OCI-LY1 (cell line): ENCODE results near the gene GPR68.

ENCODE experiments used
- H2AFZ ChIP-seq: fragments of 200-600 bp; sonication (generic), shearing (Covaris generic); 2 replicates; pipeline ENCODE4 v1.6.0; 2014; ENCODE audit warnings: antibody characterized with exemption, mild to moderate bottlenecking, low read length
- H3F3A ChIP-seq: fragments of 200-600 bp; sonication (generic), shearing (Covaris generic); 2 replicates; pipeline ENCODE4 v1.6.0; 2014; ENCODE audit warnings: mild to moderate bottlenecking, antibody characterized with exemption, low read length, moderate library complexity; ENCODE audit not compliant: insufficient read depth
- H3K27ac ChIP-seq: fragments of 200-600 bp; sonication (generic); 2 replicates; pipeline ENCODE4 v1.5.1; 2014; ENCODE audit warnings: low read length, mixed run types, mild to moderate bottlenecking, low read depth; ENCODE audit not compliant: poor library complexity, severe bottlenecking
- H3K27me3 ChIP-seq: fragments of 200-600 bp; sonication (generic); 2 replicates; pipeline ENCODE4 v1.6.0; 2014; ENCODE audit warnings: antibody characterized with exemption, mild to moderate bottlenecking, low read length, moderate library complexity; ENCODE audit not compliant: insufficient read depth
- H3K36me3 ChIP-seq: fragments of 200-600 bp; sonication (generic); 2 replicates; pipeline ENCODE4 v1.6.1; 2014; ENCODE audit warnings: mild to moderate bottlenecking, antibody characterized with exemption, low read length, moderate library complexity, mixed read lengths; ENCODE audit not compliant: insufficient read depth
- H3K4me1 ChIP-seq: fragments of 200-600 bp; sonication (generic); 2 replicates; pipeline ENCODE4 v1.5.1; 2014; ENCODE audit warnings: mild to moderate bottlenecking, low read length, moderate library complexity; ENCODE audit not compliant: insufficient read depth, severe bottlenecking
- H3K4me2 ChIP-seq: fragments of 200-600 bp; sonication (generic), shearing (Covaris generic); 2 replicates; pipeline ENCODE4 v1.6.1; 2014; ENCODE audit warnings: low read length
- H3K4me3 ChIP-seq: fragments of 200-600 bp; sonication (generic); 2 replicates; pipeline ENCODE4 v1.5.1; 2014; ENCODE audit warnings: low read length, low read depth, mild to moderate bottlenecking, mixed read lengths; ENCODE audit not compliant: poor library complexity, severe bottlenecking
- H3K79me2 ChIP-seq: fragments of 200-600 bp; shearing (Covaris generic); 2 replicates; pipeline ENCODE4 v1.6.1; 2016; ENCODE audit warnings: mixed run types, low read length, mixed read lengths; ENCODE audit not compliant: insufficient read depth
- H3K9ac ChIP-seq: fragments of 200-600 bp; sonication (generic), shearing (Covaris generic); 2 replicates; pipeline ENCODE4 v1.6.1; 2014; ENCODE audit warnings: mild to moderate bottlenecking, low read length, mixed read lengths
- H3K9me2 ChIP-seq: fragments of 200-600 bp; sonication (generic), shearing (Covaris generic); 2 replicates; pipeline ENCODE4 v1.6.1; 2014; ENCODE audit warnings: low read depth, mild to moderate bottlenecking, low read length, mixed read lengths
- H3K9me3 ChIP-seq: fragments of 200-600 bp; shearing (Covaris generic); 2 replicates; pipeline ENCODE4 v1.6.1; 2014; ENCODE audit warnings: low read length, mixed read lengths
- H4K20me1 ChIP-seq: fragments of 200-600 bp; sonication (generic), shearing (Covaris generic); 2 replicates; pipeline ENCODE4 v1.6.0; 2016; ENCODE audit warnings: mild to moderate bottlenecking, low read length; ENCODE audit not compliant: insufficient read depth
- EZH2 ChIP-seq: fragments of 200-600 bp; sonication (generic), shearing (Covaris generic); IDR thresholded peaks from 2 replicates; pipeline ENCODE4 v1.8.0; 2017; ENCODE audit warnings: borderline replicate concordance, mixed run types, mild to moderate bottlenecking, antibody characterized with exemption, low read length, moderate library complexity, mixed read lengths
- TF ChIP-seq, protein P1 (sequence below): fragments of 200-600 bp; sonication (generic), shearing (Covaris generic); IDR thresholded peaks from 2 replicates; pipeline ENCODE4 v1.5.1; 2017; ENCODE audit warnings: mild to moderate bottlenecking, antibody characterized with exemption, low read length, moderate library complexity, mixed read lengths

Gene GPR68, protein sequence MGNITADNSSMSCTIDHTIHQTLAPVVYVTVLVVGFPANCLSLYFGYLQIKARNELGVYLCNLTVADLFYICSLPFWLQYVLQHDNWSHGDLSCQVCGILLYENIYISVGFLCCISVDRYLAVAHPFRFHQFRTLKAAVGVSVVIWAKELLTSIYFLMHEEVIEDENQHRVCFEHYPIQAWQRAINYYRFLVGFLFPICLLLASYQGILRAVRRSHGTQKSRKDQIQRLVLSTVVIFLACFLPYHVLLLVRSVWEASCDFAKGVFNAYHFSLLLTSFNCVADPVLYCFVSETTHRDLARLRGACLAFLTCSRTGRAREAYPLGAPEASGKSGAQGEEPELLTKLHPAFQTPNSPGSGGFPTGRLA

GRCh38 chr14:91244501-91244901 is at the start of gene GPR68:
TSS of gene GPR68 (minus strand) at chr14:91244704. CDS start at chr14:91235050, 9,654 bp downstream.
- Histone ChIP-seq H2AFZ (no peak within 1 kb of the TSS), H4K20me1 (no peaks in the 10 kb centered on the region), H3K36me3 (no peaks in the 10 kb centered on the region), H3K79me2 (no peaks in the 10 kb centered on the region), H3K27ac (peak within 1 kb of the TSS; percentile 71), H3K9me2 (no peaks in the 10 kb centered on the region), H3K4me2 (peak within 1 kb of the TSS; percentile 58), H3K27me3 (no peaks in the 10 kb centered on the region), H3K9ac (peak within 1 kb of the TSS; percentile 51; the same call in 1 of the 2 replicates), H3K4me1 (peaks cover 63% of the 10 kb centered on the region), H3F3A (no peaks in the 10 kb centered on the region), H3K9me3 (no peaks in the 10 kb centered on the region), H3K4me3 (peak within 1 kb of the TSS; percentile 14)
- no peak for TF ChIP-seq EZH2
- TF ChIP-seq, protein P1, sequence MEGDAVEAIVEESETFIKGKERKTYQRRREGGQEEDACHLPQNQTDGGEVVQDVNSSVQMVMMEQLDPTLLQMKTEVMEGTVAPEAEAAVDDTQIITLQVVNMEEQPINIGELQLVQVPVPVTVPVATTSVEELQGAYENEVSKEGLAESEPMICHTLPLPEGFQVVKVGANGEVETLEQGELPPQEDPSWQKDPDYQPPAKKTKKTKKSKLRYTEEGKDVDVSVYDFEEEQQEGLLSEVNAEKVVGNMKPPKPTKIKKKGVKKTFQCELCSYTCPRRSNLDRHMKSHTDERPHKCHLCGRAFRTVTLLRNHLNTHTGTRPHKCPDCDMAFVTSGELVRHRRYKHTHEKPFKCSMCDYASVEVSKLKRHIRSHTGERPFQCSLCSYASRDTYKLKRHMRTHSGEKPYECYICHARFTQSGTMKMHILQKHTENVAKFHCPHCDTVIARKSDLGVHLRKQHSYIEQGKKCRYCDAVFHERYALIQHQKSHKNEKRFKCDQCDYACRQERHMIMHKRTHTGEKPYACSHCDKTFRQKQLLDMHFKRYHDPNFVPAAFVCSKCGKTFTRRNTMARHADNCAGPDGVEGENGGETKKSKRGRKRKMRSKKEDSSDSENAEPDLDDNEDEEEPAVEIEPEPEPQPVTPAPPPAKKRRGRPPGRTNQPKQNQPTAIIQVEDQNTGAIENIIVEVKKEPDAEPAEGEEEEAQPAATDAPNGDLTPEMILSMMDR = no peak

GRCh38 chr14:91294153-91294552 is 49.6 kb upstream of the GPR68 start:
- H3K79me2 ChIP-seq = no peaks in the 10 kb centered on the region
- TF ChIP-seq, protein P1 = no peak
- TF ChIP-seq EZH2 = no peak
- peaks cover 100% of the 10 kb centered on the region for H3K36me3 ChIP-seq
- no peak overlapping the region for H3K4me3 ChIP-seq
- H3K9me3 ChIP-seq = no peaks in the 10 kb centered on the region
- no peak overlapping the region for H3K4me2 ChIP-seq
- H3K9me2 ChIP-seq = no peaks in the 10 kb centered on the region
- no peaks in the 10 kb centered on the region for H3K27me3 ChIP-seq
- no peak overlapping the region for H2AFZ ChIP-seq
- H3F3A ChIP-seq = 0 out of 2 replicates have a peak, but pooled peaks cover 3% of the 10 kb centered on the region
- H3K27ac ChIP-seq = no peak overlapping the region
- H3K9ac ChIP-seq = no peak overlapping the region
- H3K4me1 ChIP-seq = peaks cover 3% of the 10 kb centered on the region
- H4K20me1 ChIP-seq = no peaks in the 10 kb centered on the region

DNA sequence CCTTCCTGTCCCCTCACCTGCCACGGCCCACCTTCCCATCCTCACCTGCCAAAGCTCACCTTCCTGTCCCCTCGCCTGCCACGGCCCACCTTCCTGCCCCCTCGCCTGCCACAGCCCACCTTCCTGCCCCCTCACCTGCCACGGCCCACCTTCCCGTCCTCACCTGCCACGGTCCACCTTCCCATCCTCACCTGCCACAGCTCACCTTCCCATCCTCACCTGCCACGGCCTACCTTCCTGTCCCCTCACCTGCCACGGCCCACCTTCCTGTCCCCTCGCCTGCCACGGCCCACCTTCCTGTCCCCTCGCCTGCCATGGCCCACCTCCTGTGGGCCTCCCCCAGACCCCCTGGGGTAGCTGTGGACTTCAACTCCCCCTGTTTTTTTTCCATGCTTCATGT is 48.8 kb upstream of the GPR68 start:
- Histone ChIP-seq H3K79me2 (no peaks in the 10 kb centered on the region), H3K36me3 (peaks cover 98% of the 10 kb centered on the region), H3K9ac (no peak overlapping the region), H3K27me3 (no peaks in the 10 kb centered on the region), H3K4me2 (no peak overlapping the region), H3F3A (0 out of 2 replicates have a peak, but pooled peaks cover 3% of the 10 kb centered on the region), H3K4me3 (no peak overlapping the region), H3K4me1 (peaks cover 6% of the 10 kb centered on the region), H4K20me1 (no peaks in the 10 kb centered on the region), H3K9me2 (no peaks in the 10 kb centered on the region), H2AFZ (no peak overlapping the region), H3K27ac (no peak overlapping the region), H3K9me3 (no peaks in the 10 kb centered on the region)
- TF ChIP-seq, protein P1 = no peak
- no peak for TF ChIP-seq EZH2
